K562 (cell line): Measurements from ENCODE around the gene VEGFA. TPM values are rescaled to one million over a fixed set of nuclear protein-coding genes. Genes with fewer than 3 reads are reported as not detected.

Experiments
- CEBPZ ChIP-seq: fragments of 150-350 bp; IDR thresholded peaks from 2 replicates; pipeline ENCODE4 v1.6.1; 2014; ENCODE audit warnings: low read depth, mild to moderate bottlenecking, low read length, borderline replicate concordance
- CREM ChIP-seq: IDR thresholded peaks from 2 replicates; pipeline ENCODE4 v1.6.1; 2014; ENCODE audit warnings: antibody characterized with exemption, low read depth
- ELF2 ChIP-seq: fragments of 250-450 bp; sonication (Bioruptor Pico); IDR thresholded peaks from 2 replicates; pipeline ENCODE4 v1.5.0; 2021; ENCODE audit warnings: mild to moderate bottlenecking
- ETS2 ChIP-seq: IDR thresholded peaks from 2 replicates; pipeline ENCODE4 v1.6.1; 2016; ENCODE audit warnings: borderline replicate concordance, missing genetic modification characterization, mild to moderate bottlenecking, moderate library complexity, missing compliant biosample characterization; ENCODE audit not compliant: poor library complexity, severe bottlenecking
- GABPA ChIP-seq: fragments of 200-800 bp; sonication (Bioruptor generic); conservative IDR thresholded peaks from 2 replicates; pipeline ENCODE4 v1.6.1; 2016; ENCODE audit warnings: low read depth, missing genetic modification characterization, missing compliant biosample characterization
- POLR2B ChIP-seq: fragments of 450-650 bp; IDR thresholded peaks from 2 replicates; pipeline ENCODE4 v1.6.1; 2018; ENCODE audit warnings: low read depth; ENCODE audit not compliant: partially characterized antibody
- TAF15 ChIP-seq: fragments of 200-400 bp; formaldehyde crosslinking; IDR thresholded peaks from 2 replicates; pipeline ENCODE4 v1.6.1; 2017; ENCODE audit warnings: mild to moderate bottlenecking, low read depth, low read length, moderate library complexity
- TBP ChIP-seq: optimal IDR thresholded peaks from 2 replicates; pipeline ENCODE3; 2011; ENCODE audit warnings: low read depth, low read length, improper control_type of control experiment
- TCF7 ChIP-seq: sonication (generic); IDR thresholded peaks from 2 replicates; pipeline ENCODE4 v1.6.1; 2016; ENCODE audit warnings: antibody characterized with exemption, borderline replicate concordance
- ZBTB40 ChIP-seq, 2 experiments: fragments of 450-650 bp in 1 of 2; sonication (generic) in 1 of 2; formaldehyde crosslinking in 1 of 2; IDR thresholded peaks; 2 replicates each; pipeline versions ENCODE4 v1.7.1 to v1.9.0; 2016 to 2022; ENCODE audit warnings: inconsistent platforms in 1 of 2, mild to moderate bottlenecking in 1 of 2, missing genetic modification reagents in 1 of 2
- ZNF12 ChIP-seq: sonication (generic); formaldehyde crosslinking; IDR thresholded peaks from 2 replicates; pipeline ENCODE4 v1.4.0; 2020; ENCODE audit warnings: mild to moderate bottlenecking, missing genetic modification reagents
- ZNF140 ChIP-seq: fragments of 250-450 bp; sonication (Bioruptor Pico); IDR thresholded peaks from 2 replicates; pipeline ENCODE4 v1.8.0; 2021; ENCODE audit warnings: moderate library complexity, mild to moderate bottlenecking, inconsistent platforms
- ZNF263 ChIP-seq: sonication (generic); formaldehyde crosslinking; IDR thresholded peaks from 2 replicates; pipeline ENCODE4 v1.8.0; 2022; ENCODE audit warnings: mild to moderate bottlenecking, missing genetic modification reagents, borderline replicate concordance
- ZNF584 ChIP-seq: fragments of 200-800 bp; sonication (Bioruptor generic); IDR thresholded peaks from 2 replicates; pipeline ENCODE4 v1.6.1; 2016; ENCODE audit warnings: low read depth, mild to moderate bottlenecking, missing genetic modification characterization, missing compliant biosample characterization
- polyA plus RNA-seq, 8 experiments: library from polyadenylated mRNA; depleted of rRNA in 4 of 8; stranded (reverse) in 5 of 8; unstranded in 3 of 8; fragments of >200 nt; fragmentation: Nextera tagmentation in 2 of 8; fragmentation: Illumina TruSeq in 1 of 8; extraction: Ambion mirVana in 2 of 8; extraction: Trizol in 1 of 8; gene quantifications; 2 replicates each; pipeline versions ENCODE4 v1.2.1 to v1.2.3, GENCODE V29; 2011 to 2014; ENCODE audit warnings: inconsistent platforms in 1 of 8, missing spikeins in 1 of 8
- total RNA-seq, 7 experiments: library from RNA; depleted of rRNA in 6 of 7; stranded (reverse); fragments of >200 nt in 6 of 7; fragmentation: Illumina TruSeq in 2 of 7; extraction: Trizol in 2 of 7; gene quantifications; 2 replicates each; pipeline versions ENCODE4 v1.2.1 to v1.2.3, GENCODE V29; 2011 to 2021; ENCODE audit warnings: low replicate concordance in 1 of 7

The VEGFA gene
- total and polyA plus RNA-seq, 9 of the 15 experiments (the other 6 are each of a cell fraction or from before 2014, with no cell fraction given): 14.0 to 271 (median 124) TPM

GRCh38 chr6:43803055-43803782 lies 33.2 kb downstream of the VEGFA start (continued):
- TF ChIP-seq ZBTB40 (IDR thresholded peaks at IDR 0.05) (peak; percentile 14; the same call in 1 of the 2 replicates), ZBTB40 (CRISPR knock-in tag; IDR thresholded peaks at IDR 0.05) (no peak), ETS2 (no peak), TBP (no peak), TCF7 (no peak), ZNF263 (CRISPR knock-in tag) (no peak), ZNF584 (CRISPR knock-in tag) (no peak), CEBPZ (no peak), POLR2B (no peak), TAF15 (no peak), ELF2 (CRISPR knock-in tag) (no peak), ZNF140 (CRISPR knock-in tag) (no peak), CREM (no peak), ZNF12 (CRISPR knock-in tag) (no peak), GABPA (tag) (no peak)
